Lung microvascular endothelial cell (primary cell): Measurements from ENCODE around the gene MIB1. TPM values are rescaled to one million over a fixed set of nuclear protein-coding genes. Genes with fewer than 3 reads are reported as not detected.
"Not testable (repeated sequence)": the region's sequence is repeated elsewhere in the genome, so short reads cannot be mapped to it uniquely, and the experiment has no call there.

Experiments used
- DNase-seq, 2 donors: peaks; one replicate each; pipeline versions ENCODE4 v3.0.0 to v3.0.0-alpha.2; 2010; ENCODE audit warnings: low read depth in 2 of 2
- total RNA-seq: library from RNA; depleted of rRNA; stranded (reverse); fragments of >200 nt; gene quantifications from 2 replicates; pipeline ENCODE4 v1.2.1, GENCODE V29; 2014

The MIB1 gene
- total RNA-seq, result 29.6 and 39.3 TPM in 2 replicates

GRCh38 chr18:21740538-21741311 is at the start of gene MIB1:
Gene MIB1, plus strand, starts transcription at chr18:21740792. Its CDS starts 792 bp downstream, at chr18:21741584.
- peak; percentile 97 to 98 for DNase-seq

DNA sequence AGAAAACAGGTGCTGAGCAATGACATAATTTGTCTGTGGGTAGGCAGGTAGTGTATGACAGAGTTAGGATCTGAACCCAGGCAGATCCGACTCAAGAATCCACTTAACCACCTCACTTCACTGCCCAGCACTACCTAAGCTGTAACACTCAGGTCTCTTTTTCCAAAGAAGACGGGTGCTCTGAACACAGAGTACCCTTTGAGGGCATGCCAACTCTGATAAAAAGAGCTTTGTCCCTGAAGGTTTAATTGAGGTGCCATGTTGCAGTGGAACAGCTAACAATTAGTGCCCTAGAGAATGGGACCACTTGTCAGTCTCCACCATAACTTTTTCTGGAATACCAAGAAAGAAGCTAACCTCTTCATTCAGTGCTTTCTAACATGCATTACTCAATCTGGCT is 47.3 kb upstream of the MIB1 start:
- no peak for DNase-seq

- no peak for DNase-seq
Observed at GRCh38 chr18:21700528-21701075, 40.0 kb upstream of the MIB1 start.

DNA sequence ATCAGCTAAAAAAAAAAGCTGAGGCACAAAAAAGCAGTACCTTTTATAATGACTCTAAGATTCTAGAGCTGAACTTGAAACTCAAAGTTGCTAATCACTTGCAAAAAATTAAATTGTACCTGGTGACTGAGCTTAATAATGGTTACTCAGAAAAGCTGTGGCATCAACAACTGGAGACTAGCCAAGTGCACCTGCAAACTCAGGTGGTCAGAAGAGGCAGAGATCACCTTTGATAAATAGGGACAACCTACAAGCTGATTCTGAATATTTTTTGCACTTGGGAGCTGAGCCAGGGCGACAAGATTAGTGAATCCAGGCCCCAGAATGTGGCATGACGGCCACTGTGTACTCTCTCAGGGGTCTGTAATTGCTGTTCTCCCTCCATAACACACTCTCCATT is 39.0 kb upstream of the MIB1 start:
- no peak for DNase-seq

DNA sequence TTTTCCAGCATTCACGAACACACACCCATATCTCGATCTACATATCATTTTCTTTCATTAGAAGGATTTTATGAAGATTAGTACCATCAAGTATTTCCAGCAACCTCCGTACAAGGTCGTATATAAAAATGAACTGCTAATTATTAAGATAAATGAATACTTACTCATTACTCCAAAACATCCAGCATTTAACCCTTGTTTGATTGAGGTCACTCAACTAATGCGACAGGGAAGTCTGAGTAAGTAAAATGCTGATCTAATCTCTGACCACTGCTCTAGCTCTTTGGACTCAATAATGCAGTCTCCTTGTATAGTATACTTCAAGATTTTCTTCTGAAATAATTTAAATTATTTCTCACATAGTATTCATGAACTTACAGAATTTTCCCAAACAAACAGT is 38.0 kb upstream of the MIB1 start:
- peak in 1 of 2 donors; percentile 10 for DNase-seq

- DNase-seq, result no peak
Observed at GRCh38 chr18:21703241-21703820, 37.3 kb upstream of the MIB1 start.

DNA sequence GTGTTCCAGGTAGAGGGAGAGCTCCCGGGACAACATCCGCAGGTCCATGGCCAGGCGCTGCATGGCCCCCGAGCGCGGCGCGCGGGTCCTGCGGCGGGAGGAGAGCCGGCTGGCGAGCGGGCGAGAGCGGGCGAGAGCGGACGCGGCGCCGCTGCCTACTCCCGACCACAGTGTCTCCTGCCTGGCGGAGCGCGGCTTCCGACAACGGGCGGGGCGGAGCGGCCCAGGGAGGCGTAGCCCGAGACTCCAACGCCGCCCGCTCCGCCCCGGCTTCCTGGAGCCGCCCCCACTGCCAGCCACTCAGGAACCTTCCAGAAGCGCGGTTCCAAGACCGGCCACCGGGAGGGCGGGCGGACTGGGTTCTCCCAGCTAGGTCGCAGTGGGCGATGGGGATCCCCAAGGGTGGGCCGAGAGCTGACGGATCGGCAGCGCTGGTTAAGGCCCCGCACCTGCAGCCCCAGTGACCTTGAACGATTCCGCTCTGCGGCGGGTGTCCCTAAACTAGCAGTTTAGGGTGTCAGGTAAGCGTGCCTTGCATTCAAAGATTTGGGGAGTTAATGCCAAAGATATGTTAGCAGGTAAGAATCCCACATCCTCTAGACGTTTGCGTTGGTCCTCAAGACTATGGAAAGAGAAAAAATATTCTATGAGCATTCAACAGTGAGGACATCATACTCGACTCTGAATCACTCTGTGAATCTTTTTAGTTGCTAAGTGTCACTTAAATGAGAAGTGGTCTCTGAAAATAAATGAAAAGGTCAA is 35.8 kb upstream of the MIB1 start, which contains the start of gene ABHD3:
Gene ABHD3, minus strand, starts transcription at position 172 of the 762 bp plus-strand sequence. Its CDS starts 109 bp downstream, at position 63.
- peak; percentile 91 for DNase-seq

DNA sequence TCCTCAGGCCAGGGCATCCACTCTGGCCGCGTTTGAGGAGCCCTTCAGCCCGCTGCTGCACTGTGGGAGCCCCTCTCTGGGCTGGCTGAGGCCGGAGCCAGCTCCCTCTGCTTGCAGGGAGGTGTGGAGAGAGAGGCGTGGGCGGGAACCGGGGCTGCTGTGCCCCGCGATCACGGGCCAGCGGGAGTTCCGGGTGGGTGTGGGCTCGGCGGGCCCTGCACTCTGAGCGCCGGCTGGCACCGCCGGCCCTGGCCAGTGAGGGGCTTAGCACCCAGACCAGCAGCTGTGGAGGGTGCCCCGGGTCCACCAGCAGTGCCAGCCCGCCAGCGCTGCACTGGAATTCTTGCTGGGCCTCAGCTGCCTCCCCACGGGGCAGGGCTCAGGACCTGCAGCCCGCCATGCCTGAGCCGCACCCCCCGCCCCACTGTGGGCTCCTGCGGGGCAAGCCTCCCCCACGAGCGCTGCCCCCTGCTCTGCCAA is 34.2 kb upstream of the MIB1 start:
- no peak for DNase-seq

DNA sequence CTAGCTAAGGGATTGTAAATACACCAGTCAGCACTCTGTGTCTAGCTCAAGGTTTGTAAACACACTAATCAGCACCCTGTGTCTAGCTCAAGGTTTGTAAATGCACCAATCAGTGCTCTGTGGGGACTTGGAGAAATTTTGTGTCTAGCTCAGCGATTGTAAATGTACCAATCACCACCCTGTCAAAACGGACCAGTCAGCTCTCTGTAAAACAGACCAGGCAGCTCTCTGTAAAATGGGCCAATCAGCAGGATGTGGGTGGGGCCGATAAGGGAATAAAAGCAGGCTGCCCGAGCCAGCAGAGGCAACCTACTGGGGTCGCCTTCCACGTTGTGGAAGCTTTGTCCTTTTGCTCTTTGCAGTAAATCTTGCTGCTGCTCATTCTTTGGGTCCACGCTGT is 33.5 kb upstream of the MIB1 start:
- not testable (repeated sequence) for DNase-seq

GRCh38 chr18:21714474-21714873 is 26.1 kb upstream of the MIB1 start:
- no peak for DNase-seq

- no peak for DNase-seq
Observed at GRCh38 chr18:21722687-21723086, 17.9 kb upstream of the MIB1 start.

GRCh38 chr18:21725201-21725600 is 15.4 kb upstream of the MIB1 start:
- DNase-seq, result no peak

GRCh38 chr18:21727702-21728101 is 12.9 kb upstream of the MIB1 start:
- DNase-seq, result no peak

DNA sequence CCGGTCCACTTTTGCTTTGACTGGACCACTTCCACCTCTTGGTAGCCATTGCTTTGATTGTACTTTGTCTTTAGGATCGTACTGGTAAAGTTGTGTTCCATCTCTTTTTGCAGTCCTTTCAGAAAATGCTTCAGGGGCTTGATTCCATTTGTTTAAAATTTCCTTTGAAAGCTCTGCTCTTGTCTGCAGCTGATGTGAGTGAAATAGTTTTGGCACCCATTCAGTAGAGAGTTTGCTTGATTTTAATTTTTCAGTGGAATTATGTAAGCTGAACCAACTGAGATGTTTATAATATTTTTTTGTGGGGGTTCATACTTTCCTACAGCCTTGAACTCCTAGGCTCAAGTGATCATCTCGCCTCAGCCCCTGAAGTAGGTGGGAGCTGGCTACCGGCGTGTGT is 7.6 kb upstream of the MIB1 start:
- no peak for DNase-seq

DNA sequence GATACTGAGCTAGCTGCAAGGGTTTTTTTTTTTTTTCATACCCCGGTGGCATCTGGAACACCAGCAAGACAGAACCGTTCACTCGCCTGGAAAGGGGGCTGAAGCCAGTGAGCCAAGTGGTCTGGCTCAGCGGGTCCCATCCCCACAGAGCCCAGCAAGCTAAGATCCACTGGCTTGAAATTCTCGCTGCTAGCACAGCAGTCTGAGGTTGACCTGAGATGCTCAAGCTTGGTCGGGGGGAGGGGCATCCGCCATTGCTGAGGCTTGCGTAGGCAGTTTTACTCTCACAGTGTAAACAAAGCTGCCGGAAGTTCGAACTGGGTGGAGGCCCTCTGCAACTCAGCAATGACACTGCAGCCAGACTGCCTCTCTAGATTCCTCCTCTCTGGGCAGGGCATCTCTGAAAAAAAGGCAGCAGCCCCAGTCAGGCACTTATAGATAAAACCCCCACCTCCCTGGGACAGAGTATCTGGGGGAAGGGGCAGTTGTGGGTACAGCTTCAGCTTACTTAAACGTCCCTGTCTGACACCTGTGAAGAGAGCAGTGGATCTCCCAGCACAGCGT is 5.1 kb upstream of the MIB1 start:
- peak; percentile 20 to 66 for DNase-seq

- not testable (repeated sequence) for DNase-seq
Observed at GRCh38 chr18:21736926-21737325, 3.7 kb upstream of the MIB1 start.

GRCh38 chr18:21739604-21740537 is 721 bp upstream of the MIB1 start:
- DNase-seq, result peak; percentile 20 to 73

- no peak for DNase-seq
Observed at GRCh38 chr18:21741312-21741561, 645 bp downstream of the MIB1 start.

DNA sequence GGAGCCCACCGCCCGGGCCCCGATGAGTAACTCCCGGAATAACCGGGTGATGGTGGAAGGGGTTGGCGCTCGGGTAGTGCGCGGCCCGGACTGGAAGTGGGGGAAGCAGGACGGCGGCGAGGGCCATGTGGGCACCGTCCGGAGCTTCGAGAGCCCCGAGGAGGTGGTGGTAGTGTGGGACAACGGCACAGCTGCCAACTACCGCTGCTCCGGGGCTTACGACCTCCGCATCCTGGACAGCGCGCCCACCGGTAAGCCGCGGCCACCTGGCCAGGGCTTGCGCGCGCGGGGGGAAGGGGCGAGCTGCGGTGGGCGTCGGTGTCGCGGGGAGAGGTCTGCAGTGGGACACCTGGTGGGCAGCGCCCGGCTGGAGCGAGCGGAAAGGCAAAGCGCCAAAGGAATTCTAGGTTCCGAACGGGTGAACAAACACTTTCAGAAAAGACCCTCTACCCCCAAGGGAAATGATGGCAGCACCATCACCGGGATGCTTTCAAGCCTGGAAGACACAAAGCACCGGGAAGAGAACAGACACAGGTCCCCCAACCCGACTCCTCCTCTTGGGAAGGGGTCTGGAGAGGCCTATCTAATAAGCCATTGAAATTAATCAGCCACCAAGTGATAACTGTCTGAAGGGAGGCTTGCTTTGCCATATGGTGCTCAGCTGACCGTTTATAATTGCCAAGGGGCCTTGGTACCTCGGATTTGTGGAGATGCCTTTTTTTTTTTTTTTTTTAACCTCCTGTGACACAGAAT is 1.1 kb downstream of the MIB1 start:
- DNase-seq, result peak; percentile 31 to 32

GRCh38 chr18:21742315-21742687 is 1.7 kb downstream of the MIB1 start:
- DNase-seq, result peak in 1 of 2 donors; percentile 36
